Endothelial cell of umbilical vein (primary cell): ENCODE measurements around the gene PPP1R7. TPM values are rescaled to one million over a fixed set of nuclear protein-coding genes. Genes with fewer than 3 reads are reported as not detected.

ENCODE experiments used
- BruUV-seq: library from RNA; stranded (reverse); fragments of 400-500 nt; replicated peaks from 2 replicates; lab custom pipeline; 2021; lab: Mats Ljungman, UMichigan
- CTCF ChIA-PET: fragments of 300-600, 350-600 bp; sonication (Branson Sonifier 250); formaldehyde crosslinking; loops from one replicate; lab custom pipeline; 2021; ENCODE audit warnings: antibody characterized with exemption, inconsistent platforms; lab: Charles Lee
- POLR2A ChIA-PET: fragments of 300-600, 350-600 bp; sonication (Branson Sonifier 250); formaldehyde crosslinking; loops from one replicate; lab custom pipeline; 2021; ENCODE audit warnings: antibody characterized with exemption, inconsistent platforms; lab: Charles Lee
- DNase-seq: peaks from one replicate; pipeline ENCODE4 v3.0.0-alpha.2; 2011; ENCODE audit warnings: low read depth, low spot score
- FAIRE-seq: peaks from 2 replicates; lab custom pipeline; 2011; peaks lifted over from hg19 to GRCh38; lab: Jason Lieb, UNC
- H2AFZ ChIP-seq: 2 replicates; pipeline ENCODE4 v1.6.0; 2012; ENCODE audit warnings: low read depth, low read length, control low read depth, inconsistent platforms
- H3K27ac ChIP-seq: 2 replicates; pipeline ENCODE4 v1.5.1; 2011; ENCODE audit warnings: low read depth, mild to moderate bottlenecking, control low read depth, low read length, moderate library complexity; ENCODE audit not compliant: insufficient read depth
- H3K27me3 ChIP-seq, 2 experiments: 2 replicates each; pipeline versions ENCODE4 v1.6.0 to v1.6.1; 2011; ENCODE audit warnings: low read length in 2 of 2, mixed read lengths in 1 of 2; ENCODE audit not compliant: control insufficient read depth in 2 of 2, insufficient read depth in 2 of 2
- H3K36me3 ChIP-seq, 2 experiments: 2 replicates in 1 of 2; 3 replicates in 1 of 2; pipeline ENCODE4 v1.5.1; 2011; ENCODE audit warnings: low read length in 2 of 2, mild to moderate bottlenecking in 1 of 2, moderate library complexity in 1 of 2; ENCODE audit not compliant: control insufficient read depth in 2 of 2, insufficient read depth in 2 of 2; ENCODE audit errors: extremely low read depth in 1 of 2
- H3K4me1 ChIP-seq: 3 replicates; pipeline ENCODE4 v1.5.1; 2011; ENCODE audit warnings: mild to moderate bottlenecking, low read length; ENCODE audit not compliant: control insufficient read depth, insufficient read depth; ENCODE audit errors: extremely low read depth
- H3K4me2 ChIP-seq: 2 replicates; pipeline ENCODE4 v1.6.1; 2011; ENCODE audit warnings: low read length, control low read depth, mixed read lengths; ENCODE audit not compliant: insufficient read depth
- H3K4me3 ChIP-seq, 3 experiments: fragments of 200-600 bp in 1 of 3; sonication (generic), shearing (Covaris generic) in 1 of 3; replicated peaks in 1 of 3; 2 replicates each; pipeline ENCODE4 v1.5.1; 2011 to 2016; ENCODE audit warnings: control low read depth in 3 of 3, low read length in 3 of 3, mild to moderate bottlenecking in 2 of 3, inconsistent platforms in 1 of 3, low read depth in 1 of 3, moderate library complexity in 1 of 3; ENCODE audit not compliant: insufficient read depth in 1 of 3
- H3K79me2 ChIP-seq: 2 replicates; pipeline ENCODE4 v1.6.0; 2012; ENCODE audit warnings: low read length, inconsistent platforms; ENCODE audit not compliant: control insufficient read depth, insufficient read depth
- H3K9ac ChIP-seq: replicated peaks from 2 replicates; pipeline ENCODE3; 2011; ENCODE audit warnings: low read length, control low read depth; ENCODE audit not compliant: insufficient read depth; ENCODE audit errors: extremely low read depth
- H3K9me1 ChIP-seq: replicated peaks from 3 replicates; pipeline ENCODE4 v1.6.0; 2011; ENCODE audit warnings: mild to moderate bottlenecking, low read length; ENCODE audit not compliant: control insufficient read depth, insufficient read depth; ENCODE audit errors: extremely low read depth
- H3K9me3 ChIP-seq: replicated peaks from 2 replicates; pipeline ENCODE4 v1.5.1; 2012; ENCODE audit warnings: low read length, inconsistent platforms; ENCODE audit not compliant: control insufficient read depth, insufficient read depth
- H4K20me1 ChIP-seq: replicated peaks from 2 replicates; pipeline ENCODE3; 2011; ENCODE audit warnings: mild to moderate bottlenecking, low read length; ENCODE audit not compliant: control insufficient read depth, insufficient read depth; ENCODE audit errors: extremely low read depth
- EZH2 ChIP-seq: IDR thresholded peaks from 2 replicates; pipeline ENCODE4 v1.6.1; 2012; ENCODE audit warnings: borderline replicate concordance, low read depth, mild to moderate bottlenecking, moderate library complexity, low read length, inconsistent platforms; ENCODE audit not compliant: severe bottlenecking
- FOS ChIP-seq: IDR thresholded peaks from 2 replicates; pipeline ENCODE4 v1.6.1; 2011; ENCODE audit warnings: mild to moderate bottlenecking, low read length, moderate library complexity, borderline replicate concordance; ENCODE audit not compliant: insufficient read depth
- GATA2 ChIP-seq: IDR thresholded peaks from 2 replicates; pipeline ENCODE4 v1.7.0; 2011; ENCODE audit warnings: low read depth, mild to moderate bottlenecking, moderate library complexity, mixed read lengths, low read length; ENCODE audit not compliant: insufficient read length, insufficient read depth
- JUN ChIP-seq: IDR thresholded peaks from 2 replicates; pipeline ENCODE4 v1.6.1; 2011; ENCODE audit warnings: borderline replicate concordance, low read depth; ENCODE audit not compliant: insufficient read length, insufficient read depth
- MYC ChIP-seq: IDR thresholded peaks from one replicate; pipeline ENCODE4 v1.6.1; 2011; ENCODE audit warnings: mild to moderate bottlenecking, low read depth, low read length
- POLR2A ChIP-seq: IDR thresholded peaks from 2 replicates; pipeline ENCODE4 v1.6.1; 2012; ENCODE audit warnings: low read depth, mild to moderate bottlenecking, control low read depth, low read length
- POLR2AphosphoS5 ChIP-seq: IDR thresholded peaks from 2 replicates; pipeline ENCODE4 v1.6.1; 2012; ENCODE audit warnings: low read depth, mild to moderate bottlenecking, control low read depth, low read length, moderate library complexity; ENCODE audit not compliant: insufficient read depth
- dilution Hi-C: fragments of 300-500 bp; cut with MboI; formaldehyde crosslinking; loops from one replicate; pipeline ENCODE4 v1.15.0; 2019; ENCODE audit warnings: low sequenced_read_pairs; ENCODE audit not compliant: extremely low pct_ligation_motif_present
- intact Hi-C: fragments of 100-400 bp; cut with micrococcal nuclease; formaldehyde crosslinking; loops from one replicate; pipeline ENCODE4 v1.10.0; 2022
- polyA plus RNA-seq, 4 experiments: library from polyadenylated mRNA; depleted of rRNA in 3 of 4; stranded (reverse) in 3 of 4; unstranded in 1 of 4; fragments of >200 nt; gene quantifications; 2 replicates each; pipeline versions ENCODE4 v1.2.1 to v1.2.3, GENCODE V29; 2011 to 2012; ENCODE audit warnings: missing spikeins in 1 of 4
- total RNA-seq: library from RNA; stranded (reverse); gene quantifications from 2 replicates; pipeline ENCODE4 v1.2.3, GENCODE V29; 2021
- TF ChIP-seq, protein P1 (sequence below), 2 donors: IDR thresholded peaks; 1 replicate in 1 of 2; 2 replicates in 1 of 2; pipeline ENCODE4 v1.5.1; 2011; ENCODE audit warnings: low read length in 2 of 2, mild to moderate bottlenecking in 2 of 2, moderate library complexity in 2 of 2, control low read depth in 1 of 2, inconsistent platforms in 1 of 2, low read depth in 1 of 2; ENCODE audit not compliant: insufficient read depth in 1 of 2; ENCODE audit errors: extremely low read depth in 1 of 2
- TF ChIP-seq, protein P2 (sequence below): IDR thresholded peaks from 2 replicates; pipeline ENCODE4 v1.6.1; 2011; ENCODE audit not compliant: insufficient read depth, insufficient read length

The PPP1R7 gene
- total and polyA plus RNA-seq, 2 donors (not counting 3 experiments of a cell fraction or from before 2014, with no cell fraction given): 30.3 to 60.8 TPM

DNA sequence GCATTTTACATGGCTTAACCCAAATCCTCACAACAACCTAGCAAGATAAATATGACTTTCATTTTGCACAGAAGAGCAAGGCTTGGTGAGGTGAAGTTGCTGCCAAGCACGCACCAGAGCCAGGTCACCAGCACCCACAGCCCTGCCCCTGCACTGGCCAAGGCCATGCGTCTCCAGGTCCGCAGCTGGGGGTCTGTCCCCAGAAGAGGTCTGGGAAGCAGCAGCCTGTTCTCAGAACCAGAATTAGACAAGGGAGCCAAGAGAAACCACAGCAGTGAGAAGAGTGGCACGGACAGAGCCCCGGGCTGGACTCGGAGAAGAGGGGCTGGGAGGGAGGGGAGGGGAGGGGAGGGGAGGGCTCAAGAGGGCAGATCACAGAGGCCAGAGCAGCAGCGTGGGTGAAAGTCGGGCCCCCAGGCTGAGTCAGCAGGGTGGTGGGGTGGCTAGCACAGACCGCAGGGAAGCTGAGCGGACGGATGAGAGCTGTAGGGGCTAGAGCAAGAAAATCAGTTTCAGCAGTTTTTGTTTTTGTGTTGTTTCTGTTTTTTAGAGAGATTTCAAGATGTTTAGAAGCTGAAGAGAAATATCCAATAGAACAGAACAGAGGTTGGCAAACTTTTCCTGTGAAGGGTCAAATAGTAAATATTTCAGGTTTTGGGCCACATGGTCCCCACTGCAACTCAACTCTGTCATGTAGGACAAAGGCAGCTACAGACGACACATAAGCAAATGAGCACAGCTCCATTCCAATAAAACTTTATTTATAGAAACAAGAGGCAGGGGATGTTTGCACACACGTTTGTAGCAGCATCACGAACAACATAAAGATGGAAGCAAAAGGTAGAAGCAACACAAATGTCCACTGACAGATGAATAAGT lies 40.8 kb upstream of the PPP1R7 start:
- TF ChIP-seq MYC (no peak), EZH2 (no peak), POLR2AphosphoS5 (no peak), POLR2A (no peak), FOS (no peak), JUN (no peak), GATA2 (no peak)
- TF ChIP-seq, protein P1, sequence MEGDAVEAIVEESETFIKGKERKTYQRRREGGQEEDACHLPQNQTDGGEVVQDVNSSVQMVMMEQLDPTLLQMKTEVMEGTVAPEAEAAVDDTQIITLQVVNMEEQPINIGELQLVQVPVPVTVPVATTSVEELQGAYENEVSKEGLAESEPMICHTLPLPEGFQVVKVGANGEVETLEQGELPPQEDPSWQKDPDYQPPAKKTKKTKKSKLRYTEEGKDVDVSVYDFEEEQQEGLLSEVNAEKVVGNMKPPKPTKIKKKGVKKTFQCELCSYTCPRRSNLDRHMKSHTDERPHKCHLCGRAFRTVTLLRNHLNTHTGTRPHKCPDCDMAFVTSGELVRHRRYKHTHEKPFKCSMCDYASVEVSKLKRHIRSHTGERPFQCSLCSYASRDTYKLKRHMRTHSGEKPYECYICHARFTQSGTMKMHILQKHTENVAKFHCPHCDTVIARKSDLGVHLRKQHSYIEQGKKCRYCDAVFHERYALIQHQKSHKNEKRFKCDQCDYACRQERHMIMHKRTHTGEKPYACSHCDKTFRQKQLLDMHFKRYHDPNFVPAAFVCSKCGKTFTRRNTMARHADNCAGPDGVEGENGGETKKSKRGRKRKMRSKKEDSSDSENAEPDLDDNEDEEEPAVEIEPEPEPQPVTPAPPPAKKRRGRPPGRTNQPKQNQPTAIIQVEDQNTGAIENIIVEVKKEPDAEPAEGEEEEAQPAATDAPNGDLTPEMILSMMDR (IDR thresholded peaks at IDR 0.05; ENCODE audit: extremely low read depth in 1 of 2, insufficient read depth in 1 of 2, low read depth in 1 of 2, low read length in 2 of 2): no peak
- TF ChIP-seq, protein P2, sequence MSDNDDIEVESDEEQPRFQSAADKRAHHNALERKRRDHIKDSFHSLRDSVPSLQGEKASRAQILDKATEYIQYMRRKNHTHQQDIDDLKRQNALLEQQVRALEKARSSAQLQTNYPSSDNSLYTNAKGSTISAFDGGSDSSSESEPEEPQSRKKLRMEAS: no peak
- H3K9me1 ChIP-seq: no peaks in the 10 kb centered on the region
- no peaks in the 10 kb centered on the region for H3K4me1 ChIP-seq
- H3K27me3 ChIP-seq: no peaks in the 10 kb centered on the region
- intact Hi-C loops: no loop called here
- no peak overlapping the region for H3K9ac ChIP-seq
- dilution Hi-C loops: no loop called here
- POLR2A ChIA-PET: no interaction called here
- no peaks in the 10 kb centered on the region for H3K79me2 ChIP-seq
- no peak overlapping the region for H2AFZ ChIP-seq
- H3K4me2 ChIP-seq: no peak overlapping the region
- no TSS peak for BruUV-seq
- no peaks in the 10 kb centered on the region for H4K20me1 ChIP-seq
- DNase-seq (no peak), FAIRE-seq (no peak)
- CTCF ChIA-PET: interaction anchor here (1.4 kb wide), 1 partner anchor 12 kb away, joined by 3 read pairs; no protein-coding TSS in a partner anchor
- H3K36me3 ChIP-seq: no peaks in the 10 kb centered on the region
- no peak overlapping the region for H3K4me3 ChIP-seq
- no peaks in the 10 kb centered on the region for H3K9me3 ChIP-seq
- no peak overlapping the region for H3K27ac ChIP-seq
